Esophagus mucosa (tissue), 1 donor: ENCODE measurements around the gene FRMPD1. TPM values are rescaled to one million over a fixed set of nuclear protein-coding genes. Genes with fewer than 3 reads are reported as not detected.

Experiments
- ATAC-seq: fragments of 200-7000 bp; cut with Tn5 transposase; one replicate; pipeline ENCODE4 v1.9.1; 2020
- total RNA-seq: library from RNA; stranded (reverse); gene quantifications from one replicate; pipeline ENCODE4 v1.2.4, GENCODE V29; 2023
- donor health status: DM: yes; HTN: yes; CAD: no.

FRMPD1 gene
- total RNA-seq, 1 donor from 2014 or later = 0.04 TPM

- ATAC-seq = no peak
These were observed 136.3 kb downstream of the FRMPD1 start for GRCh38 chr9:37787059-37787458.

- ATAC-seq = no peak
These were observed 137.6 kb downstream of the FRMPD1 start for GRCh38 chr9:37788332-37788731.

- no peak for ATAC-seq
These were observed 139.3 kb downstream of the FRMPD1 start for GRCh38 chr9:37790096-37790495.

GRCh38 chr9:37792122-37792521, 141.4 kb downstream of the FRMPD1 start:
- ATAC-seq = no peak

GRCh38 chr9:37796232-37796631, 145.5 kb downstream of the FRMPD1 start:
- no peak for ATAC-seq

Other genes with a start within 250 kb of the FRMPD1 start
- 57.5 TPM for gene GRHPR, start 228.3 kb upstream of the FRMPD1 start, total RNA-seq
- 10.6 TPM for gene ZBTB5, start 185.5 kb upstream of the FRMPD1 start, total RNA-seq
- gene POLR1E, start 165.0 kb upstream of the FRMPD1 start, total RNA-seq = 18.2 TPM
- gene FBXO10, start 74.6 kb upstream of the FRMPD1 start, total RNA-seq = 3.4 TPM
- gene TOMM5, start 58.4 kb upstream of the FRMPD1 start, total RNA-seq = 73.6 TPM
- gene TRMT10B, start 102.9 kb downstream of the FRMPD1 start, total RNA-seq = 4.5 TPM
- gene EXOSC3, start 134.1 kb downstream of the FRMPD1 start, total RNA-seq = 27.3 TPM
- 24.4 TPM for gene DCAF10, start 149.8 kb downstream of the FRMPD1 start, total RNA-seq